K562 (cell line): ENCODE results near the gene PXN. TPM values are rescaled to one million over a fixed set of nuclear protein-coding genes. Genes with fewer than 3 reads are reported as not detected.

Experiments
- ATAC-seq: fragments of 200-7000 bp; cut with Tn5 transposase; 3 replicates; pipeline ENCODE4 v1.9.1; 2020; ENCODE audit warnings: moderate library complexity
- BruUV-seq: library from RNA; stranded (reverse); fragments of 400-500 nt; replicated peaks from 2 replicates; lab custom pipeline; 2021; lab: Mats Ljungman, UMichigan
- CTCF ChIA-PET: fragments of 300-600 bp; formaldehyde crosslinking; extraction: SDS; loops from one replicate; lab custom pipeline; 2021; ENCODE audit warnings: low intra/inter-chr PET ratio; lab: Yijun Ruan, JAX
- POLR2A ChIA-PET: fragments of 300-600, 350-650 bp; sonication (Branson Sonifier 250); formaldehyde crosslinking; extraction: SDS; loops from one replicate; lab custom pipeline; 2021; ENCODE audit warnings: antibody characterized with exemption, inconsistent platforms; lab: Yijun Ruan, JAX
- DNase-seq, 4 experiments: peaks; one replicate each; pipeline versions ENCODE4 v3.0.0 to v3.0.0-alpha.2; 2011 to 2018; ENCODE audit warnings: low spot score in 3 of 4, mixed read lengths in 3 of 4; ENCODE audit errors: extremely low read depth in 1 of 4
- FAIRE-seq: peaks from 2 replicates; lab custom pipeline; 2011; peaks lifted over from hg19 to GRCh38; lab: Jason Lieb, UNC
- H2AFZ ChIP-seq: 2 replicates; pipeline ENCODE4 v1.6.0; 2011; ENCODE audit warnings: low read depth, low read length, control low read depth, inconsistent platforms
- H3K27ac ChIP-seq: fragments of 200-600 bp; 3 replicates; pipeline ENCODE4 v1.8.0; 2011; ENCODE audit warnings: low read depth, mild to moderate bottlenecking, control low read depth, inconsistent platforms, low read length, moderate library complexity, mixed read lengths; ENCODE audit errors: extremely low read depth
- H3K27me3 ChIP-seq, 2 experiments: fragments of 300-600 bp in 1 of 2; 2 replicates in 1 of 2; 3 replicates in 1 of 2; pipeline versions ENCODE4 v1.6.0 to v1.8.0; 2011; ENCODE audit warnings: inconsistent platforms in 2 of 2, low read length in 2 of 2, mild to moderate bottlenecking in 1 of 2, mixed read lengths in 1 of 2, moderate library complexity in 1 of 2; ENCODE audit not compliant: control insufficient read depth in 2 of 2, insufficient read depth in 2 of 2
- H3K36me3 ChIP-seq: fragments of 300-600 bp; 3 replicates; pipeline ENCODE4 v1.8.0; 2011; ENCODE audit warnings: mild to moderate bottlenecking, low read length, inconsistent platforms; ENCODE audit not compliant: control insufficient read depth, insufficient read depth
- H3K4me1 ChIP-seq, 2 experiments: fragments of 200-600 bp in 1 of 2; replicated peaks in 1 of 2; 2 replicates in 1 of 2; 3 replicates in 1 of 2; pipeline versions ENCODE4 v1.5.1 to v1.8.0; 2011; ENCODE audit warnings: inconsistent platforms in 2 of 2, low read length in 2 of 2, mild to moderate bottlenecking in 1 of 2, mixed read lengths in 1 of 2, moderate library complexity in 1 of 2; ENCODE audit not compliant: control insufficient read depth in 2 of 2, insufficient read depth in 2 of 2
- H3K4me2 ChIP-seq: 2 replicates; pipeline ENCODE4 v1.6.1; 2011; ENCODE audit warnings: low read length, control low read depth, inconsistent platforms, mixed read lengths; ENCODE audit not compliant: insufficient read depth
- H3K4me3 ChIP-seq: fragments of 200-600 bp; sonication (generic), shearing (Covaris generic); 2 replicates; pipeline ENCODE4 v1.5.1; 2016; ENCODE audit warnings: control low read depth, inconsistent platforms
- H3K79me2 ChIP-seq: fragments of 200-600 bp; 3 replicates; pipeline ENCODE4 v1.8.0; 2011; ENCODE audit warnings: low read length, inconsistent platforms; ENCODE audit not compliant: control insufficient read depth, insufficient read depth
- H3K9ac ChIP-seq, 2 experiments: 2 replicates each; pipeline versions ENCODE4 v1.6.0 to v1.6.1; 2011; ENCODE audit warnings: low read depth in 2 of 2, low read length in 2 of 2, control low read depth in 1 of 2, inconsistent platforms in 1 of 2, mild to moderate bottlenecking in 1 of 2, mixed read lengths in 1 of 2; ENCODE audit not compliant: insufficient read depth in 1 of 2
- H3K9me1 ChIP-seq: one replicate; pipeline ENCODE4 v1.6.0; 2011; ENCODE audit warnings: inconsistent platforms, mild to moderate bottlenecking, low read length, moderate library complexity; ENCODE audit not compliant: control insufficient read depth, insufficient read depth
- H3K9me3 ChIP-seq: replicated peaks from 2 replicates; pipeline ENCODE4 v1.5.1; 2011; ENCODE audit warnings: low read depth, low read length, inconsistent platforms; ENCODE audit not compliant: control insufficient read depth, insufficient read depth
- H4K20me1 ChIP-seq: replicated peaks from 2 replicates; pipeline ENCODE4 v1.6.1; 2011; ENCODE audit warnings: low read length, inconsistent platforms, mixed read lengths; ENCODE audit not compliant: control insufficient read depth, insufficient read depth
- ARID1B ChIP-seq: fragments of 450-650 bp; IDR thresholded peaks from 2 replicates; pipeline ENCODE4 v1.6.1; 2016; ENCODE audit warnings: antibody characterized with exemption, mild to moderate bottlenecking, inconsistent platforms
- GABPA ChIP-seq: fragments of 200-800 bp; sonication (Bioruptor generic); conservative IDR thresholded peaks from 2 replicates; pipeline ENCODE4 v1.6.1; 2016; ENCODE audit warnings: low read depth, missing genetic modification characterization, missing compliant biosample characterization
- HMG20B ChIP-seq: fragments of 250-450 bp; sonication (Bioruptor Pico); IDR thresholded peaks from 2 replicates; pipeline ENCODE4 v1.5.0; 2021; ENCODE audit warnings: mild to moderate bottlenecking
- IFI16 ChIP-seq: fragments of 250-450 bp; sonication (Bioruptor Pico); IDR thresholded peaks from 2 replicates; pipeline ENCODE4 v2.1.2; 2022; ENCODE audit warnings: mild to moderate bottlenecking, inconsistent platforms
- KLF10 ChIP-seq: fragments of 250-450 bp; sonication (Bioruptor Pico); IDR thresholded peaks from 2 replicates; pipeline ENCODE4 v1.6.1; 2021; ENCODE audit warnings: matching md5 sums
- MXI1 ChIP-seq: IDR thresholded peaks from 2 replicates; pipeline ENCODE4 v1.6.1; 2011; ENCODE audit warnings: low read depth, mild to moderate bottlenecking, improper control_type of control experiment, low read length
- POLR2B ChIP-seq: fragments of 450-650 bp; IDR thresholded peaks from 2 replicates; pipeline ENCODE4 v1.6.1; 2018; ENCODE audit warnings: low read depth; ENCODE audit not compliant: partially characterized antibody
- RBM39 ChIP-seq: fragments of 200-400 bp; formaldehyde crosslinking; optimal IDR thresholded peaks from 2 replicates; pipeline ENCODE3; 2018; ENCODE audit warnings: low read depth, low read length
- SLC30A9 ChIP-seq: fragments of 250-450 bp; sonication (Bioruptor Pico); IDR thresholded peaks from 2 replicates; pipeline ENCODE4 v1.8.0; 2022; ENCODE audit warnings: mild to moderate bottlenecking, moderate library complexity
- SRSF1 ChIP-seq: fragments of 200-400 bp; formaldehyde crosslinking; IDR thresholded peaks from 2 replicates; pipeline ENCODE4 v1.6.1; 2017; ENCODE audit warnings: mild to moderate bottlenecking, low read depth, low read length, moderate library complexity
- ZBTB17 ChIP-seq: fragments of 450-650 bp; formaldehyde crosslinking; IDR thresholded peaks from 2 replicates; pipeline ENCODE4 v1.4.0; 2020; ENCODE audit warnings: mild to moderate bottlenecking
- ZKSCAN3 ChIP-seq: fragments of 250-450 bp; sonication (Bioruptor Pico); IDR thresholded peaks from 2 replicates; pipeline ENCODE4 v1.4.0; 2020
- ZNF41 ChIP-seq: fragments of 250-450 bp; sonication (Bioruptor Pico); conservative IDR thresholded peaks from 2 replicates; pipeline ENCODE4 v1.4.0; 2020; ENCODE audit warnings: mild to moderate bottlenecking
- ZNF668 ChIP-seq: fragments of 250-450 bp; sonication (Bioruptor Pico); IDR thresholded peaks from 2 replicates; pipeline ENCODE4 v1.8.0; 2022; ENCODE audit warnings: mild to moderate bottlenecking, inconsistent platforms
- ZNF699 ChIP-seq: fragments of 250-450 bp; sonication (Bioruptor Pico); IDR thresholded peaks from 2 replicates; pipeline ENCODE4 v1.8.0; 2021; ENCODE audit warnings: mild to moderate bottlenecking, moderate library complexity; ENCODE audit not compliant: insufficient replicate concordance
- ZSCAN32 ChIP-seq: fragments of 450-650 bp; formaldehyde crosslinking; IDR thresholded peaks from 2 replicates; pipeline ENCODE4 v1.4.0; 2020; ENCODE audit warnings: mild to moderate bottlenecking, moderate library complexity
- WGBS: fragments of 100-300 bp; shearing (Covaris generic); methylation state at CpG from one replicate; pipeline ENCODE4 v1.1.6; 2016; ENCODE audit warnings: low coverage, mixed read lengths; ENCODE audit not compliant: insufficient coverage; ENCODE audit errors: missing lambda C conversion rate; 5-methylcytosine and 5-hydroxymethylcytosine counted together
- in situ Hi-C: fragments of 300-500 bp; cut with MboI; formaldehyde crosslinking; loops from 4 replicates; pipeline ENCODE4 v1.15.0; 2018; ENCODE audit warnings: inconsistent platforms, mixed read lengths
- intact Hi-C: fragments of 100-400 bp; cut with micrococcal nuclease; formaldehyde crosslinking; loops from 2 replicates; pipeline ENCODE4 v1.14.2; 2022
- polyA plus RNA-seq, 8 experiments: library from polyadenylated mRNA; depleted of rRNA in 4 of 8; stranded (reverse) in 5 of 8; unstranded in 3 of 8; fragments of >200 nt; fragmentation: Nextera tagmentation in 2 of 8; fragmentation: Illumina TruSeq in 1 of 8; extraction: Ambion mirVana in 2 of 8; extraction: Trizol in 1 of 8; gene quantifications; 2 replicates each; pipeline versions ENCODE4 v1.2.1 to v1.2.3, GENCODE V29; 2011 to 2014; ENCODE audit warnings: inconsistent platforms in 1 of 8, missing spikeins in 1 of 8
- total RNA-seq, 7 experiments: library from RNA; depleted of rRNA in 6 of 7; stranded (reverse); fragments of >200 nt in 6 of 7; fragmentation: Illumina TruSeq in 2 of 7; extraction: Trizol in 2 of 7; gene quantifications; 2 replicates each; pipeline versions ENCODE4 v1.2.1 to v1.2.3, GENCODE V29; 2011 to 2021; ENCODE audit warnings: low replicate concordance in 1 of 7
- TF ChIP-seq, protein P1 (sequence below): sonication (generic); formaldehyde crosslinking; IDR thresholded peaks from 2 replicates; pipeline ENCODE4 v1.8.1; 2023; ENCODE audit warnings: mild to moderate bottlenecking, missing genetic modification reagents
- TF ChIP-seq, protein P2 (sequence below): fragments of 250-450 bp; sonication (Bioruptor Pico); IDR thresholded peaks from 2 replicates; pipeline ENCODE4 v1.5.0; 2021
- TF ChIP-seq, protein P3 (sequence below): IDR thresholded peaks from 2 replicates; pipeline ENCODE4 v1.6.1; 2016; ENCODE audit warnings: missing genetic modification characterization, missing compliant biosample characterization
- TF ChIP-seq, protein P4 (sequence below), 2 experiments: fragments of 450-650 bp; conservative IDR thresholded peaks; 2 replicates each; pipeline ENCODE4 v1.6.1; 2017; ENCODE audit warnings: mild to moderate bottlenecking in 2 of 2, moderate library complexity in 2 of 2

The PXN gene
- total and polyA plus RNA-seq, 9 of the 15 experiments (the other 6 are each of a cell fraction or from before 2014, with no cell fraction given) = 4.0 to 74.1 (median 18.6) TPM

DNA sequence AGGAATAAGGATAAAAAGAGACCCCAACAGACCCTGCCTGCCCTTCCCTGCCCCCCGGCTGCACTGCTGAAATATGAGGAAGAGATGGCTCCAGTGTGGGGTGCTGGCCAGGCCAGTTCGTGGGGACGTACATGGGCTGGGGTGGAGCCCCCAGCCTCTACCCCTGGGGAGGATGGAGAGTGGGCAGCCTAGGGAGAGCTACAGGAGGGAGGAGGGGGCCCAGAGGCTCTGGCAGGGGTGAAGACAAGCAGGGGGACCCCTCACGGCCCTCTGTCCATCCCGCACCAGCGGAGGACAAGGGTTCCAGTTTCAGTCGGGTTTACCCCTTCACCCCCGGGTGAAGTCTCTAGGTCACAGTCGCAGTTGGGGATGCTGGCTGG, 53.6 kb downstream of the PXN start:
- ChIA-PET CTCF (no interaction called here), POLR2A (interaction anchor here (0.5 to 5.3 kb wide), 4 partner anchors 11 to 112 kb away, joined by 3 to 70 read pairs (median 4); partner anchors contain the start of genes RNU4-2 and RPLP0)
- peaks cover 0 to 31% of the 10 kb centered on the region in 2 experiments; a peak in 2 of 5 replicates for H3K4me1 ChIP-seq
- H3K4me3 ChIP-seq = no peak overlapping the region
- intact Hi-C loops (no loop called here), in situ Hi-C loops (no loop called here)
- H3K36me3 ChIP-seq = peaks cover 63% of the 10 kb centered on the region; the same call in 2 of the 3 replicates
- H4K20me1 ChIP-seq = no peaks in the 10 kb centered on the region
- FAIRE-seq (no peak), ATAC-seq (no peak), DNase-seq (no peak)
- H3K9me3 ChIP-seq = no peaks in the 10 kb centered on the region
- no peaks in the 10 kb centered on the region for H3K27me3 ChIP-seq
- H3K79me2 ChIP-seq = no peaks in the 10 kb centered on the region
- TF ChIP-seq POLR2B (no peak), IFI16 (CRISPR knock-in tag) (no peak), GABPA (tag) (no peak), MXI1 (no peak), ZNF41 (no peak), SRSF1 (no peak), ZNF668 (CRISPR knock-in tag) (no peak), ZBTB17 (no peak), ARID1B (no peak), HMG20B (CRISPR knock-in tag) (no peak), ZNF699 (CRISPR knock-in tag) (no peak), KLF10 (CRISPR knock-in tag) (no peak), ZSCAN32 (CRISPR knock-in tag) (no peak), RBM39 (no peak), SLC30A9 (CRISPR knock-in tag) (no peak), ZKSCAN3 (CRISPR knock-in tag) (no peak)
- TF ChIP-seq, protein P1, sequence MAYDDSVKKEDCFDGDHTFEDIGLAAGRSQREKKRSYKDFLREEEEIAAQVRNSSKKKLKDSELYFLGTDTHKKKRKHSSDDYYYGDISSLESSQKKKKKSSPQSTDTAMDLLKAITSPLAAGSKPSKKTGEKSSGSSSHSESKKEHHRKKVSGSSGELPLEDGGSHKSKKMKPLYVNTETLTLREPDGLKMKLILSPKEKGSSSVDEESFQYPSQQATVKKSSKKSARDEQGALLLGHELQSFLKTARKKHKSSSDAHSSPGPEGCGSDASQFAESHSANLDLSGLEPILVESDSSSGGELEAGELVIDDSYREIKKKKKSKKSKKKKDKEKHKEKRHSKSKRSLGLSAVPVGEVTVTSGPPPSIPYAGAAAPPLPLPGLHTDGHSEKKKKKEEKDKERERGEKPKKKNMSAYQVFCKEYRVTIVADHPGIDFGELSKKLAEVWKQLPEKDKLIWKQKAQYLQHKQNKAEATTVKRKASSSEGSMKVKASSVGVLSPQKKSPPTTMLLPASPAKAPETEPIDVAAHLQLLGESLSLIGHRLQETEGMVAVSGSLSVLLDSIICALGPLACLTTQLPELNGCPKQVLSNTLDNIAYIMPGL (CRISPR knock-in tag) = no peak
- TF ChIP-seq, protein P2, sequence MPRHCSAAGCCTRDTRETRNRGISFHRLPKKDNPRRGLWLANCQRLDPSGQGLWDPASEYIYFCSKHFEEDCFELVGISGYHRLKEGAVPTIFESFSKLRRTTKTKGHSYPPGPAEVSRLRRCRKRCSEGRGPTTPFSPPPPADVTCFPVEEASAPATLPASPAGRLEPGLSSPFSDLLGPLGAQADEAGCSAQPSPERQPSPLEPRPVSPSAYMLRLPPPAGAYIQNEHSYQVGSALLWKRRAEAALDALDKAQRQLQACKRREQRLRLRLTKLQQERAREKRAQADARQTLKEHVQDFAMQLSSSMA (CRISPR knock-in tag) = no peak
- TF ChIP-seq, protein P3, sequence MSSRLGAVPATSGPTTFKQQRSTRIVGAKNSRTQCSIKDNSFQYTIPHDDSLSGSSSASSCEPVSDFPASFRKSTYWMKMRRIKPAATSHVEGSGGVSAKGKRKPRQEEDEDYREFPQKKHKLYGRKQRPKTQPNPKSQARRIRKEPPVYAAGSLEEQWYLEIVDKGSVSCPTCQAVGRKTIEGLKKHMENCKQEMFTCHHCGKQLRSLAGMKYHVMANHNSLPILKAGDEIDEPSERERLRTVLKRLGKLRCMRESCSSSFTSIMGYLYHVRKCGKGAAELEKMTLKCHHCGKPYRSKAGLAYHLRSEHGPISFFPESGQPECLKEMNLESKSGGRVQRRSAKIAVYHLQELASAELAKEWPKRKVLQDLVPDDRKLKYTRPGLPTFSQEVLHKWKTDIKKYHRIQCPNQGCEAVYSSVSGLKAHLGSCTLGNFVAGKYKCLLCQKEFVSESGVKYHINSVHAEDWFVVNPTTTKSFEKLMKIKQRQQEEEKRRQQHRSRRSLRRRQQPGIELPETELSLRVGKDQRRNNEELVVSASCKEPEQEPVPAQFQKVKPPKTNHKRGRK (tag) = no peak
- TF ChIP-seq, protein P4, sequence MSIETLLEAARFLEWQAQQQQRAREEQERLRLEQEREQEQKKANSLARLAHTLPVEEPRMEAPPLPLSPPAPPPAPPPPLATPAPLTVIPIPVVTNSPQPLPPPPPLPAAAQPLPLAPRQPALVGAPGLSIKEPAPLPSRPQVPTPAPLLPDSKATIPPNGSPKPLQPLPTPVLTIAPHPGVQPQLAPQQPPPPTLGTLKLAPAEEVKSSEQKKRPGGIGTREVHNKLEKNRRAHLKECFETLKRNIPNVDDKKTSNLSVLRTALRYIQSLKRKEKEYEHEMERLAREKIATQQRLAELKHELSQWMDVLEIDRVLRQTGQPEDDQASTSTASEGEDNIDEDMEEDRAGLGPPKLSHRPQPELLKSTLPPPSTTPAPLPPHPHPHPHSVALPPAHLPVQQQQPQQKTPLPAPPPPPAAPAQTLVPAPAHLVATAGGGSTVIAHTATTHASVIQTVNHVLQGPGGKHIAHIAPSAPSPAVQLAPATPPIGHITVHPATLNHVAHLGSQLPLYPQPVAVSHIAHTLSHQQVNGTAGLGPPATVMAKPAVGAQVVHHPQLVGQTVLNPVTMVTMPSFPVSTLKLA (conservative IDR thresholded peaks at IDR 0.05) = no peak
- no peak overlapping the region for H2AFZ ChIP-seq
- H3K9me1 ChIP-seq = no peaks in the 10 kb centered on the region
- H3K4me2 ChIP-seq = no peak overlapping the region
- no peak overlapping the region for H3K27ac ChIP-seq
- WGBS = 86% methylated on average over 5 of the region's 9 CpGs
- no TSS peak for BruUV-seq
- H3K9ac ChIP-seq = peak overlapping the region in 1 of 2 experiments; percentile 28; a peak in 1 of 4 replicates
